T-cell (primary cell): ENCODE data around the gene CCDC69. TPM values are rescaled to one million over a fixed set of nuclear protein-coding genes. Genes with fewer than 3 reads are reported as not detected.
A peak's percentile ranks its signal among the peaks of the same experiment; 100 is the strongest.

Source experiments
- ATAC-seq, 4 experiments: fragments of 200-7000 bp in 3 of 4; fragments of 150-1000 bp in 1 of 4; cut with Tn5 transposase; replicated peaks in 1 of 4; 1 replicate in 3 of 4; 2 replicates in 1 of 4; pipeline ENCODE4 v1.10.0; 2021; ENCODE audit warnings: moderate library complexity in 3 of 4, mild to moderate bottlenecking in 2 of 4, moderate number of reproducible peaks in 1 of 4
- CTCF ChIA-PET, 2 donors: fragments of 300-600 bp; sonication (Branson Sonifier 250); formaldehyde crosslinking; loops; one replicate each; lab custom pipeline; 2022; ENCODE audit warnings: antibody characterized with exemption in 2 of 2; lab: Charles Lee
- POLR2A ChIA-PET, 2 donors: fragments of 300-600 bp; sonication (Branson Sonifier 250); formaldehyde crosslinking; loops; one replicate each; lab custom pipeline; 2022; ENCODE audit warnings: antibody characterized with exemption in 2 of 2; lab: Charles Lee
- DNase-seq, 35 experiments: peaks; one replicate each; pipeline versions ENCODE4 v3.0.0 to v3.0.0-alpha.2; 2013 to 2023
- H3K27ac ChIP-seq: one replicate; pipeline ENCODE4 v1.5.1; 2013; ENCODE audit warnings: low read length
- H3K27me3 ChIP-seq, 2 experiments: replicated peaks in 1 of 2; 1 replicate in 1 of 2; 2 replicates in 1 of 2; pipeline versions ENCODE4 v1.6.1 to v1.7.0; 2013; ENCODE audit warnings: low read length in 1 of 2, mixed read lengths in 1 of 2; ENCODE audit not compliant: control insufficient read depth in 2 of 2, insufficient read depth in 2 of 2; ENCODE audit errors: extremely low read depth in 1 of 2
- H3K36me3 ChIP-seq, 2 donors: 1 replicate in 1 of 2; 2 replicates in 1 of 2; pipeline versions ENCODE4 v1.6.1 to v1.7.0; 2013; ENCODE audit warnings: low read length in 1 of 2; ENCODE audit not compliant: control insufficient read depth in 2 of 2, insufficient read depth in 1 of 2; ENCODE audit errors: extremely low read depth in 1 of 2
- H3K4me1 ChIP-seq, 2 experiments: 1 replicate in 1 of 2; 2 replicates in 1 of 2; pipeline versions ENCODE4 v1.6.1 to v1.7.0; 2013; ENCODE audit warnings: low read length in 2 of 2, mixed read lengths in 1 of 2; ENCODE audit not compliant: insufficient read depth in 2 of 2, control insufficient read depth in 1 of 2; ENCODE audit errors: extremely low read depth in 1 of 2
- H3K4me3 ChIP-seq, 2 donors: 1 replicate in 1 of 2; 2 replicates in 1 of 2; pipeline versions ENCODE4 v1.5.1 to v1.7.0; 2013; ENCODE audit warnings: mild to moderate bottlenecking in 2 of 2, low read length in 1 of 2, moderate library complexity in 1 of 2; ENCODE audit not compliant: control insufficient read depth in 1 of 2; ENCODE audit errors: extremely low read depth in 1 of 2
- H3K9me3 ChIP-seq: 2 replicates; pipeline ENCODE4 v1.7.0; 2013
- H3K27ac Mint-ChIP-seq, 2 donors: one replicate each; pipeline ENCODE4 v1.8.0; 2020 to 2021; ENCODE audit warnings: mild to moderate bottlenecking in 2 of 2, mixed read lengths in 2 of 2
- H3K27me3 Mint-ChIP-seq, 2 donors: one replicate each; pipeline ENCODE4 v1.8.0; 2021 to 2022; ENCODE audit warnings: mixed read lengths in 2 of 2
- H3K36me3 Mint-ChIP-seq: one replicate; pipeline ENCODE4 v1.8.0; 2021; ENCODE audit warnings: mixed read lengths
- H3K4me1 Mint-ChIP-seq, 3 donors: one replicate each; pipeline ENCODE4 v1.8.0; 2020 to 2022; ENCODE audit warnings: mixed read lengths in 3 of 3, mild to moderate bottlenecking in 1 of 3
- H3K4me3 Mint-ChIP-seq, 3 donors: one replicate each; pipeline ENCODE4 v1.8.0; 2020 to 2022; ENCODE audit warnings: mild to moderate bottlenecking in 3 of 3, mixed read lengths in 3 of 3, moderate library complexity in 3 of 3
- H3K9me3 Mint-ChIP-seq, 3 donors: one replicate each; pipeline ENCODE4 v1.8.0; 2020 to 2022; ENCODE audit warnings: mixed read lengths in 3 of 3
- WGBS: methylation state at CpG from one replicate; pipeline ENCODE4 v1.1.5; 2013; ENCODE audit warnings: missing lambda C conversion rate; ENCODE audit not compliant: insufficient coverage; 5-methylcytosine and 5-hydroxymethylcytosine counted together
- total RNA-seq, 35 experiments: library from RNA in 6 of 35; stranded (reverse) in 6 of 35; fragments of 120-200 nt in 1 of 35; gene quantifications; one replicate each; pipeline versions ENCODE4 v1.2.1 to v1.2.4 and lab custom pipeline; 2013 to 2026

CCDC69 gene
- total RNA-seq, 5 donors from 2014 or later (not counting 1 experiment from before 2014, with no cell fraction given), result 86.3 to 112 (median 93.5) TPM

DNA sequence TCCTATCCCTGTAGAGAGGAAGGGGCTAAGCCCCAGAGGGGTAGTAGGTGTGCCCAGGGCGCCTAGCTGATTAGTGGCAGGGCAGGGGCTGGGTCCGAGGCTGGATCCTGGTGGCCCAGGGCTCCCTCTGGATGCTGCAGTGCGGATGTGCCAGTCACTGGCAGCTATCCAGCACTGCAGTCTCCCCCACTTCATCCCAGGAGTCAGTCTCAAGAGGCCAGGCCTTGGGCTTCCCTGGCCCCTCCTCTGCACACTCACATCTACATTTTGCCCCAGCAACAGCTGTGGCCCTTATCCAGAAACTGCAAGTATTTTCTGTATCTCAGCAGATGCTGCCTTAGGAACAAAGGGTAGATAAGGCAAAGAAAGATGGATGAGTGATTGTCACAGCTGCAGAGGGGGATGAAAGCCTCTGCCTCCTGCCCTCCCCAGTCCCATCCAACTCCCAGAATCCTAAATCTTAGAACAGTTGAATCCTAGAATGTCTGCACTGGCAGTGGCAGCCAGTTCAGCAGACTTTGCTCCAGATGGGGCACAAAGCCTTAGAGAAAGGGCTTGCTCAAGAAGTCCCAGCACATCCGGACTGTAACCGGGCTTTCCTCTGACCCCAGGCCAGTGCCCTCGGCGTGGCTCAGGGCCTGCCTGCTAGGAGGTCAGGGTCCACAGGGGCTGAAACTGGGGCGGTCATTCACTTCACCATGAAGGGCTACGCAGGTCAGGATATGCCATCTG lies 68.0 kb downstream of the CCDC69 start:
- peaks cover 53 to 79% of the 10 kb centered on the region in 2 experiments for H3K4me1 ChIP-seq
- CTCF ChIA-PET, result interaction anchor here (0.7 to 1.9 kb wide), 3 partner anchors 9 to 30 kb away, joined by 3 to 9 read pairs (median 3); no protein-coding TSS in a partner anchor
- peak overlapping the region; percentile 89 to 96 for H3K4me3 ChIP-seq

GRCh38 chr5:151154931-151155774 lies 68.7 kb downstream of the CCDC69 start:
- POLR2A ChIA-PET, result no interaction called here
- CTCF ChIA-PET, result interaction anchor here (0.6 to 1.9 kb wide), 4 partner anchors 10 to 71 kb away, joined by 3 to 9 read pairs (median 4); no protein-coding TSS in a partner anchor
- ATAC-seq, result peak; percentile 70 to 74 (median 73)

More for the DNA sequence above, 68.0 kb downstream of the CCDC69 start:
- peak overlapping the region; percentile 89 for H3K27ac ChIP-seq
- POLR2A ChIA-PET, result interaction anchor here in 1 of 2 donors (0.5 kb wide), 1 partner anchor 58 kb away, joined by 3 read pairs; no protein-coding TSS in a partner anchor
- H3K9me3 Mint-ChIP-seq, result no peaks in the 10 kb centered on the region
- no peaks in the 10 kb centered on the region for H3K9me3 ChIP-seq
- H3K36me3 Mint-ChIP-seq, result peaks cover 18% of the 10 kb centered on the region
- 6% methylated on average over 8 of the region's 9 CpGs for WGBS
- peak overlapping the region; percentile 94 to 96 (median 95) for H3K4me3 Mint-ChIP-seq
- no peaks in the 10 kb centered on the region for H3K27me3 ChIP-seq
- peak in 3 of 35 experiments; percentile 7 to 43 (median 16) for DNase-seq
- H3K27ac Mint-ChIP-seq, result peak overlapping the region; percentile 96 to 98
- peak; percentile 11 to 36 (median 26) for ATAC-seq
- peaks cover 0 to 21% of the 10 kb centered on the region in 2 donors for H3K36me3 ChIP-seq
- no peaks in the 10 kb centered on the region for H3K27me3 Mint-ChIP-seq
- H3K4me1 Mint-ChIP-seq, result peaks cover 69 to 86% (median 78%) of the 10 kb centered on the region in 3 donors

GRCh38 chr5:151153766-151154272 lies 70.1 kb downstream of the CCDC69 start:
- POLR2A ChIA-PET, result interaction anchor here (0.6 kb wide), 2 partner anchors 18 to 367 kb away, joined by 4 read pairs; no protein-coding TSS in a partner anchor
- H3K36me3 ChIP-seq, result peaks cover 0 to 21% of the 10 kb centered on the region in 2 donors
- CTCF ChIA-PET, result interaction anchor here (0.6 to 1.9 kb wide), 4 partner anchors 11 to 608 kb away, joined by 4 to 9 read pairs (median 6); no protein-coding TSS in a partner anchor
- peak overlapping the region; percentile 96 to 98 for H3K27ac Mint-ChIP-seq
- H3K4me1 Mint-ChIP-seq, result peaks cover 87 to 88% (median 88%) of the 10 kb centered on the region in 3 donors
- H3K36me3 Mint-ChIP-seq, result peaks cover 18% of the 10 kb centered on the region
- no peaks in the 10 kb centered on the region for H3K9me3 Mint-ChIP-seq
- peaks cover 68 to 94% of the 10 kb centered on the region in 2 experiments for H3K4me1 ChIP-seq
- ATAC-seq (no peak), DNase-seq (peak in 1 of 35 experiments; percentile 29)
- peak overlapping the region; percentile 8 to 96 (median 34) for H3K4me3 Mint-ChIP-seq
- no CpG with 5 or more reads among the region's 3 CpGs for WGBS
- H3K4me3 ChIP-seq, result no peak overlapping the region
- H3K27me3 Mint-ChIP-seq, result no peaks in the 10 kb centered on the region
- H3K27me3 ChIP-seq, result no peaks in the 10 kb centered on the region
- no peaks in the 10 kb centered on the region for H3K9me3 ChIP-seq
- peak overlapping the region; percentile 89 for H3K27ac ChIP-seq

More at GRCh38 chr5:151154931-151155774, 68.7 kb downstream of the CCDC69 start:
- H3K4me3 Mint-ChIP-seq, result peak overlapping the region; percentile 94 to 96 (median 95)
- Histone ChIP-seq H3K4me3 (peak overlapping the region; percentile 89 to 96), H3K27ac (peak overlapping the region; percentile 89), H3K36me3 (peaks cover 0 to 21% of the 10 kb centered on the region in 2 donors), H3K4me1 (peaks cover 60 to 87% of the 10 kb centered on the region in 2 experiments), H3K27me3 (no peaks in the 10 kb centered on the region), H3K9me3 (no peaks in the 10 kb centered on the region)
- peaks cover 18% of the 10 kb centered on the region for H3K36me3 Mint-ChIP-seq
- H3K9me3 Mint-ChIP-seq, result no peaks in the 10 kb centered on the region
- WGBS, result 0% methylated on average over 1 of the region's 9 CpGs
- no peaks in the 10 kb centered on the region for H3K27me3 Mint-ChIP-seq
- peak overlapping the region; percentile 96 to 98 for H3K27ac Mint-ChIP-seq
- peaks cover 77 to 86% (median 80%) of the 10 kb centered on the region in 3 donors for H3K4me1 Mint-ChIP-seq
- DNase-seq, result peak; percentile 39 to 81 (median 55)

- peaks cover 0 to 21% of the 10 kb centered on the region in 2 donors for H3K36me3 ChIP-seq
- H3K4me3 Mint-ChIP-seq, result peak overlapping the region; percentile 8 to 96 (median 34)
- POLR2A ChIA-PET, result interaction anchor here in 1 of 2 donors (0.6 kb wide), 1 partner anchor 367 kb away, joined by 4 read pairs; no protein-coding TSS in a partner anchor
- H3K27ac Mint-ChIP-seq, result peak overlapping the region; percentile 96 to 98
- WGBS, result 100% methylated on average over 1 of the region's 3 CpGs
- H3K4me1 ChIP-seq, result peaks cover 70 to 94% of the 10 kb centered on the region in 2 experiments
- H3K27ac ChIP-seq, result peak overlapping the region; percentile 89
- DNase-seq, result no peak
- peaks cover 22% of the 10 kb centered on the region for H3K36me3 Mint-ChIP-seq
- H3K27me3 Mint-ChIP-seq, result no peaks in the 10 kb centered on the region
- no peaks in the 10 kb centered on the region for H3K27me3 ChIP-seq
- no peaks in the 10 kb centered on the region for H3K9me3 ChIP-seq
- no peak for ATAC-seq
- CTCF ChIA-PET, result interaction anchor here (0.5 to 1.5 kb wide), 4 partner anchors 11 to 607 kb away, joined by 3 to 7 read pairs (median 4); no protein-coding TSS in a partner anchor
- H3K4me1 Mint-ChIP-seq, result peaks cover 87 to 88% (median 88%) of the 10 kb centered on the region in 3 donors
- no peaks in the 10 kb centered on the region for H3K9me3 Mint-ChIP-seq
- H3K4me3 ChIP-seq, result no peak overlapping the region
Observed at GRCh38 chr5:151153300-151153699, 70.6 kb downstream of the CCDC69 start.

DNA sequence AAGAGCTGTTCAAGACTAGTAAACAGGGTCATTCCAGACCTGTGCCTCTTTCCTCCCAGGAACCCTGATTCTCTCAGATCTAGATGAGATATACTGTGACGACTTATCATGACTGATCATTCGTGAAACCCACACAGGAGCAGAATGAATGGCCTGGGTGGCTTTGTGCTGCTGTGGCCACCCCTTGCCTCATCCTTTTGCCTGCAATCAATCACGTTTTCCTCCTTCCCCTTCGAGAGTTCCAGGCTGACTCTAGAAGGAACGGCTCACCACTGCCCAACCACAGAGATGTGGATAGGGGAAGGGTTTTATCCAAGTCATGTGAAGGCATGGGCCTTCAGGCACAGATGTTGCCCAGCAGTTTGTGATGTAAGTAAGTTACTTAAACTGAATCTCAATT lies 72.1 kb downstream of the CCDC69 start:
- peaks cover 96 to 98% (median 97%) of the 10 kb centered on the region in 3 donors for H3K4me1 Mint-ChIP-seq
- no peaks in the 10 kb centered on the region for H3K9me3 Mint-ChIP-seq
- H3K36me3 Mint-ChIP-seq, result peaks cover 36% of the 10 kb centered on the region
- no peaks in the 10 kb centered on the region for H3K27me3 Mint-ChIP-seq
- H3K27me3 ChIP-seq, result no peaks in the 10 kb centered on the region
- H3K4me1 ChIP-seq, result peaks cover 84 to 100% of the 10 kb centered on the region in 2 experiments
- H3K36me3 ChIP-seq, result peaks cover 0 to 31% of the 10 kb centered on the region in 2 donors
- POLR2A ChIA-PET, result no interaction called here
- H3K4me3 Mint-ChIP-seq, result peak overlapping the region; percentile 42 to 96 (median 52)
- ATAC-seq (no peak), DNase-seq (peak in 2 of 35 experiments; percentile 15 to 30)
- WGBS, result 0% methylated on average over 1 of the region's 5 CpGs
- no peaks in the 10 kb centered on the region for H3K9me3 ChIP-seq
- H3K27ac Mint-ChIP-seq, result peak overlapping the region; percentile 96 to 98
- peak overlapping the region; percentile 89 for H3K27ac ChIP-seq
- CTCF ChIA-PET, result interaction anchor here (1.2 to 5.0 kb wide), 3 partner anchors 10 to 14 kb away, joined by 3 to 49 read pairs (median 5); no protein-coding TSS in a partner anchor
- H3K4me3 ChIP-seq, result no peak overlapping the region
